HEK293T (cell line): ENCODE measurements around the gene GH1.

Source experiments
- CTCF ChIA-PET: fragments of 350-600 bp; formaldehyde crosslinking; extraction: SDS; loops from one replicate; lab custom pipeline; 2021; ENCODE audit warnings: antibody characterized with exemption, inconsistent platforms; lab: Yijun Ruan, JAX
- POLR2A ChIA-PET: fragments of 350-600 bp; formaldehyde crosslinking; extraction: SDS; loops from one replicate; lab custom pipeline; 2020; ENCODE audit warnings: antibody characterized with exemption, inconsistent platforms; lab: Yijun Ruan, JAX
- DNase-seq: peaks from one replicate; pipeline ENCODE4 v3.0.0; 2012; ENCODE audit warnings: mixed read lengths; ENCODE audit errors: extremely low spot score
- ARNT ChIP-seq: fragments of 450-650 bp; IDR thresholded peaks from 2 replicates; pipeline ENCODE4 v1.6.1; 2017; ENCODE audit warnings: mild to moderate bottlenecking
- BHLHE40 ChIP-seq: fragments of 450-650 bp; IDR thresholded peaks from 2 replicates; pipeline ENCODE4 v1.6.1; 2016; ENCODE audit warnings: mild to moderate bottlenecking, moderate library complexity, borderline replicate concordance
- CTBP1 ChIP-seq: fragments of 450-650 bp; IDR thresholded peaks from 2 replicates; pipeline ENCODE4 v1.6.1; 2016; ENCODE audit warnings: borderline replicate concordance
- ELF4 ChIP-seq: fragments of 450-650 bp; IDR thresholded peaks from 2 replicates; pipeline ENCODE4 v1.6.1; 2017; ENCODE audit warnings: antibody characterized with exemption
- FOXA1 ChIP-seq: fragments of 450-650 bp; IDR thresholded peaks from 2 replicates; pipeline ENCODE4 v1.6.1; 2016; ENCODE audit warnings: mild to moderate bottlenecking
- FOXK2 ChIP-seq: fragments of 450-650 bp; IDR thresholded peaks from 2 replicates; pipeline ENCODE4 v1.6.1; 2016; ENCODE audit warnings: mild to moderate bottlenecking
- FOXM1 ChIP-seq: fragments of 450-650 bp; IDR thresholded peaks from 2 replicates; pipeline ENCODE4 v1.6.1; 2017; ENCODE audit warnings: mild to moderate bottlenecking, borderline replicate concordance
- HDGF ChIP-seq: fragments of 450-650 bp; IDR thresholded peaks from 2 replicates; pipeline ENCODE4 v1.6.1; 2017; ENCODE audit warnings: antibody characterized with exemption, borderline replicate concordance
- L3MBTL2 ChIP-seq: fragments of 450-650 bp; conservative IDR thresholded peaks from 2 replicates; pipeline ENCODE4 v1.6.1; 2016; ENCODE audit warnings: mild to moderate bottlenecking
- LEF1 ChIP-seq: fragments of 450-650 bp; IDR thresholded peaks from 2 replicates; pipeline ENCODE4 v1.6.1; 2017; ENCODE audit warnings: mild to moderate bottlenecking, borderline replicate concordance
- NFRKB ChIP-seq: fragments of 450-650 bp; IDR thresholded peaks from 2 replicates; pipeline ENCODE4 v1.6.1; 2016; ENCODE audit warnings: mild to moderate bottlenecking, moderate library complexity
- PKNOX1 ChIP-seq: fragments of 450-650 bp; IDR thresholded peaks from 2 replicates; pipeline ENCODE4 v1.6.1; 2016
- SP1 ChIP-seq: fragments of 450-650 bp; IDR thresholded peaks from 2 replicates; pipeline ENCODE4 v1.6.1; 2017
- SUZ12 ChIP-seq: fragments of 450-650 bp; IDR thresholded peaks from 2 replicates; pipeline ENCODE4 v1.6.1; 2016; ENCODE audit warnings: mild to moderate bottlenecking
- TARDBP ChIP-seq: fragments of 450-650 bp; IDR thresholded peaks from 2 replicates; pipeline ENCODE4 v1.6.1; 2016
- ZNF384 ChIP-seq: fragments of 450-650 bp; IDR thresholded peaks from 2 replicates; pipeline ENCODE4 v1.6.1; 2016

The GH1 gene

DNA sequence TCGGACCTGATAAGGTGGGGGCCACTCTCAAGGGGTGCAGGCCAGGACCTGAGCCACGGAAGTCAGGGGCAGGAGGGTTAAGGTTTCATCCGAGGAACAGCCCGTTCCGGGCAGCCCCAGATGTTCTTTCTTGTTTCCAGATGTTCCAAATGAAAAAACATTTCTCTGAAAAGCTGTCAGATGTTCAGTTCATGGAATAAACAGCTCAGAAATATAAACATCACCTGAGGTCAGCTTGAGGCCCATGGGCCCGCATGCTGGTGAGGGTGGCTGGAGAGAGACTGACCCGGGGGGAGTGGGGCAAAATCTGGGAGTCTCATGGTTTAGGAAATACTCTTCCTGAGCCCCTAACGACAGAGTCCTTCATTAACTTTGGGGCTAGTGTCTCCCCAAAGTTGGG, 15.0 kb upstream of the GH1 start:
- ChIA-PET CTCF (interaction anchor here (1.1 kb wide), 1 partner anchor 13 kb away, joined by 4 read pairs; no protein-coding TSS in a partner anchor), POLR2A (no interaction called here)
- DNase-seq, result no peak
- TF ChIP-seq ELF4 (no peak), NFRKB (no peak), SUZ12 (no peak), TARDBP (no peak), L3MBTL2 (no peak), SP1 (no peak), FOXK2 (no peak), ZNF384 (no peak), FOXA1 (no peak), ARNT (no peak), BHLHE40 (no peak), FOXM1 (no peak), CTBP1 (no peak), PKNOX1 (no peak), HDGF (no peak), LEF1 (no peak)

DNA sequence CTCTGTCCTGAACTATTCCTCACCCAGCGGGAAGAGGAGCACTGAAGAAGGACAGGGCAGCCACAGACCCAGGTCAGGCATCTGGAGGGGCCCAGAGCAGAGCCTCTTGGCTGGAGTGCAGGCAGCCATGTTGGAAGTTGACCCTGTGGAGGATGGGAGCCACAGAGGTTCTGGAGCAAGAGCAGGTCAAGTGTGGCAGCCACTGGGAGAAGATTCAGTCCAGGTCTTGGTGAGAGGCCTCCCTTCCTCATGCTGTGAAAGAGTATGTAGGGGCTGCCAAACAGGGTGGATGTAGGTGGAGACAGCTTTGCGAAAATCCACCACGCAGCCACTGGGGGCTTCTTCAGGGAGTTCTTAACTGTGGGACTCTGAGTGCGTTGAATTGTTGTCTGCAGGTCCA, 14.1 kb upstream of the GH1 start:
- TF ChIP-seq ARNT (no peak), BHLHE40 (no peak), HDGF (no peak), NFRKB (no peak)
- POLR2A ChIA-PET, result no interaction called here
- no peak for DNase-seq
- CTCF ChIA-PET, result no interaction called here

GRCh38 chr17:63931981-63932561, 13.4 kb upstream of the GH1 start, which contains the start of gene CD79B:
TSS of gene CD79B (minus strand) at chr17:63932331. CDS start at chr17:63932261, 70 bp downstream.
- TF ChIP-seq FOXM1 (no peak), LEF1 (no peak)
- ChIA-PET POLR2A (no interaction called here), CTCF (no interaction called here)
- DNase-seq, result no peak

- POLR2A ChIA-PET, result no interaction called here
- CTCF ChIA-PET, result no interaction called here
- DNase-seq, result no peak
- TF ChIP-seq ZNF384 (no peak), SP1 (no peak), PKNOX1 (no peak), SUZ12 (no peak), FOXK2 (no peak), TARDBP (no peak), HDGF (no peak), LEF1 (no peak), FOXA1 (no peak), ARNT (no peak), BHLHE40 (no peak), L3MBTL2 (no peak), FOXM1 (no peak), ELF4 (no peak), CTBP1 (no peak)
Measured at GRCh38 chr17:63930951-63931575, 12.4 kb upstream of the GH1 start.

DNA sequence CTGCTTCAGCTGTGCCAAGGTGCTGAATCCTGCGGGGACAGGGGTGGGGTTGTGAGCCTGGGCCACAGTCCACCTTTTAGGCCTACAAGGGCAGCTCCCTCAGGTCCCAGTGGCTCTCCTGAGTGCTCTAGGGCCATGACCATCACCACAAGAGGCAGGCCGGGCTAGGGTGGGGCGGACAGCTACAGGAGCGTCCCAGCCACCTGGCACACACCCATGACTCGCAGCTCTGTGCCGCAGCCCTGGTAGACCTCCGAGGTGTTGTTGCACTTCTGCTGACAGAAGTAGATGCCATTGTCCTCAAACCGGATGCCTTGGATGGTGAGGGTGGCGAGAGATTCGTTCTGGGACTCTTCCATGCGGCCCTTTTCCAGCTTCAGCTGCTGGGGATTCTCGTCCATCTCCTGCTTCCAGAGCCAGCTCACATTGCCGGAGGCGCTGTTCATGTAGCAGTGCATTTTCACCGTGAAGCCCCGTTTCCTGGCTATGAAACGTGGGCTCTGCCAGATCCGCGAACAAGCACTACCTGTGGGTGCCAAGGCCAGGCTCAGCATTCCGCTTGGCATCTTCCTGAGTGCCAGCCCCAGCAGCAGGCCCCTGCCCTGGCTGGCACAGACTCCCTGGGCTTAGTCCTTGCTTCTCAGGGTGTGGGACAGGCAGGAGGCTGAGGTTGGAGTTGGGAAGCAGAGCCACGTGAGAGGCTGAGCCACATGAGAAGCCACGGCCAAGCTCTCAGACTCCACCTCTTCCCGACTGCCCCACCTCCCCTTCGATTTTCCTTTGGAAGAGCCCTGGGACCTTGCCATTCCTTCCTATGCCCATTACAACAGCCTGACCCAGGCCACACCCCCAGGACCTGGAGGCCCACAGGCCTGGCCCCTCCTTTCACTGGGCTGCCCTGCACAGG, 11.5 kb upstream of the GH1 start:
- POLR2A ChIA-PET, result no interaction called here
- no peak for DNase-seq
- TF ChIP-seq TARDBP (no peak), FOXA1 (no peak), HDGF (no peak), BHLHE40 (no peak), ZNF384 (no peak), ELF4 (no peak), SP1 (no peak), L3MBTL2 (no peak), NFRKB (no peak), PKNOX1 (no peak), LEF1 (no peak), FOXM1 (no peak)
- CTCF ChIA-PET, result interaction anchor here (0.8 to 2.9 kb wide), 3 partner anchors 11 to 203 kb away, joined by 3 to 17 read pairs (median 11); partner anchors contain the start of gene GH1
